Thyroid gland (tissue), 4 donors: ENCODE results near the gene TMEM19.

Experiments
- POLR2A ChIP-seq, 2 donors: fragments of 450-650 bp; IDR thresholded peaks; one replicate each; pipeline ENCODE4 v1.6.1; 2017; ENCODE audit warnings: antibody characterized with exemption in 2 of 2, mild to moderate bottlenecking in 2 of 2, moderate library complexity in 1 of 2
- TF ChIP-seq, protein P1 (sequence below), 6 experiments: fragments of 200-600 bp in 3 of 6; fragments of 450-650 bp in 3 of 6; sonication (generic) in 3 of 6; IDR thresholded peaks; one replicate each; pipeline ENCODE4 v1.5.1; 2016 to 2019; ENCODE audit warnings: antibody characterized with exemption in 6 of 6, mild to moderate bottlenecking in 2 of 6, inconsistent platforms in 1 of 6, moderate library complexity in 1 of 6

DNA sequence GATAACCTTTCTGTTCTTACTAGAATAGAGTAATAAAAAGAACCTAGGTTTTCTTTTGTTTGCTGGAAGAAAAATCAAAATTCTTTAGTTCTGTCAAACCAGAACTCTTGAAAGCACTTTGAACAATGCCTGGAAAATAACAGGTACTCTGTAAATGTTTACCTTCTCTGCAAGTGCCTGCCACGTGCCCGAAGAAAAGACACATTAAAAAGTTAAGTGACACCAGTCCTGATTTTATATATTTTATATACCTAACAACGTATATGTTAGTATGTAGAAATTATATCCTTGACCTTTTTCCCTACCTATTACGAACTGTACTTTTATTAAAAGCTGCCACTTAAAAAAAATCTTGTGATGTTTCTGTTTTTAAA, 20.8 kb upstream of the TMEM19 start:
- TF ChIP-seq POLR2A (IDR thresholded peaks at IDR 0.05) = no peak
- TF ChIP-seq, protein P1, sequence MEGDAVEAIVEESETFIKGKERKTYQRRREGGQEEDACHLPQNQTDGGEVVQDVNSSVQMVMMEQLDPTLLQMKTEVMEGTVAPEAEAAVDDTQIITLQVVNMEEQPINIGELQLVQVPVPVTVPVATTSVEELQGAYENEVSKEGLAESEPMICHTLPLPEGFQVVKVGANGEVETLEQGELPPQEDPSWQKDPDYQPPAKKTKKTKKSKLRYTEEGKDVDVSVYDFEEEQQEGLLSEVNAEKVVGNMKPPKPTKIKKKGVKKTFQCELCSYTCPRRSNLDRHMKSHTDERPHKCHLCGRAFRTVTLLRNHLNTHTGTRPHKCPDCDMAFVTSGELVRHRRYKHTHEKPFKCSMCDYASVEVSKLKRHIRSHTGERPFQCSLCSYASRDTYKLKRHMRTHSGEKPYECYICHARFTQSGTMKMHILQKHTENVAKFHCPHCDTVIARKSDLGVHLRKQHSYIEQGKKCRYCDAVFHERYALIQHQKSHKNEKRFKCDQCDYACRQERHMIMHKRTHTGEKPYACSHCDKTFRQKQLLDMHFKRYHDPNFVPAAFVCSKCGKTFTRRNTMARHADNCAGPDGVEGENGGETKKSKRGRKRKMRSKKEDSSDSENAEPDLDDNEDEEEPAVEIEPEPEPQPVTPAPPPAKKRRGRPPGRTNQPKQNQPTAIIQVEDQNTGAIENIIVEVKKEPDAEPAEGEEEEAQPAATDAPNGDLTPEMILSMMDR (IDR thresholded peaks at IDR 0.05) = no peak
